HepG2 (cell line): ENCODE results near the gene RGPD3. TPM values are rescaled to one million over a fixed set of nuclear protein-coding genes. Genes with fewer than 3 reads are reported as not detected.
A peak's percentile ranks its signal among the peaks of the same experiment; 100 is the strongest.
"Not testable (repeated sequence)": the region's sequence is repeated elsewhere in the genome, so short reads cannot be mapped to it uniquely, and the experiment has no call there.

Experiments
- ATAC-seq: fragments of 200-7000 bp; cut with Tn5 transposase; 3 replicates; pipeline ENCODE4 v1.9.1; 2020; ENCODE audit warnings: mild to moderate bottlenecking, moderate library complexity
- BruUV-seq: library from RNA; stranded (reverse); fragments of 400-500 nt; replicated peaks from 2 replicates; lab custom pipeline; 2021; lab: Mats Ljungman, UMichigan
- CTCF ChIA-PET: fragments of 300-600 bp; formaldehyde crosslinking; extraction: SDS; loops from one replicate; lab custom pipeline; 2021; ENCODE audit warnings: low total read pairs, inconsistent platforms, low intra/inter-chr PET ratio; lab: Yijun Ruan, JAX
- POLR2A ChIA-PET: fragments of 350-600 bp; sonication (Branson Sonifier 250); formaldehyde crosslinking; loops from one replicate; lab custom pipeline; 2020; ENCODE audit warnings: antibody characterized with exemption, inconsistent platforms; lab: Yijun Ruan, JAX
- DNase-seq: peaks from one replicate; pipeline ENCODE4 v3.0.0-alpha.2; 2015; ENCODE audit warnings: low spot score
- FAIRE-seq: peaks from 3 replicates; lab custom pipeline; 2011; peaks lifted over from hg19 to GRCh38; lab: Jason Lieb, UNC
- H2AFZ ChIP-seq: one replicate; pipeline ENCODE4 v1.6.1; 2011; ENCODE audit warnings: low read length, inconsistent platforms
- H3K27ac ChIP-seq: fragments of 300-600 bp; 3 replicates; pipeline ENCODE4 v1.8.0; 2011; ENCODE audit warnings: mixed run types, mild to moderate bottlenecking, mixed read lengths, low read length, inconsistent platforms; ENCODE audit not compliant: insufficient read depth; ENCODE audit errors: extremely low read length
- H3K27me3 ChIP-seq, 2 experiments: fragments of 200-600 bp in 1 of 2; 2 replicates in 1 of 2; 3 replicates in 1 of 2; pipeline versions ENCODE4 v1.6.0 to v1.8.0; 2011; ENCODE audit warnings: low read length in 2 of 2, mild to moderate bottlenecking in 2 of 2, moderate library complexity in 2 of 2, inconsistent platforms in 1 of 2; ENCODE audit not compliant: insufficient read depth in 2 of 2, control insufficient read depth in 1 of 2
- H3K36me3 ChIP-seq, 2 experiments: fragments of 200-600 bp in 1 of 2; replicated peaks in 1 of 2; 2 replicates in 1 of 2; 3 replicates in 1 of 2; pipeline versions ENCODE4 v1.5.1 to v1.8.0; 2011; ENCODE audit warnings: low read length in 2 of 2, inconsistent platforms in 1 of 2; ENCODE audit not compliant: insufficient read depth in 2 of 2, control insufficient read depth in 1 of 2
- H3K4me1 ChIP-seq: 2 replicates; pipeline ENCODE4 v1.5.1; 2012; ENCODE audit warnings: low read length, inconsistent platforms; ENCODE audit not compliant: insufficient read depth
- H3K4me2 ChIP-seq: 2 replicates; pipeline ENCODE4 v1.6.0; 2011; ENCODE audit warnings: low read depth, low read length, inconsistent platforms
- H3K4me3 ChIP-seq, 3 experiments: fragments of 200-600 bp in 1 of 3; sonication (generic), shearing (Covaris generic) in 1 of 3; replicated peaks in 1 of 3; 2 replicates each; pipeline ENCODE4 v1.5.1; 2011 to 2016; ENCODE audit warnings: low read length in 3 of 3, inconsistent platforms in 2 of 3, low read depth in 2 of 3, mild to moderate bottlenecking in 2 of 3, control low read depth in 1 of 3, mixed read lengths in 1 of 3; ENCODE audit not compliant: insufficient read depth in 1 of 3
- H3K79me2 ChIP-seq: one replicate; pipeline ENCODE4 v1.6.1; 2011; ENCODE audit warnings: low read length, inconsistent platforms; ENCODE audit not compliant: insufficient read depth
- H3K9ac ChIP-seq: 2 replicates; pipeline ENCODE4 v1.6.0; 2011; ENCODE audit warnings: mild to moderate bottlenecking, low read depth, low read length, inconsistent platforms; ENCODE audit not compliant: insufficient read depth
- H3K9me3 ChIP-seq: 2 replicates; pipeline ENCODE4 v1.5.1; 2012; ENCODE audit warnings: mild to moderate bottlenecking, low read length
- H4K20me1 ChIP-seq: 2 replicates; pipeline ENCODE4 v1.6.0; 2011; ENCODE audit warnings: inconsistent platforms, mild to moderate bottlenecking, low read length, moderate library complexity; ENCODE audit not compliant: insufficient read depth
- CEBPB ChIP-seq: IDR thresholded peaks from 2 replicates; pipeline ENCODE4 v1.6.1; 2011; ENCODE audit warnings: low read depth, low read length, improper control_type of control experiment, borderline replicate concordance
- CEBPG ChIP-seq: IDR thresholded peaks from 2 replicates; pipeline ENCODE4 v1.6.1; 2016
- WGBS: methylation state at CpG from one replicate; pipeline ENCODE4 v1.1.6; 2017; ENCODE audit warnings: low lambda C conversion rate; 5-methylcytosine and 5-hydroxymethylcytosine counted together
- in situ Hi-C: cut with HindIII; loops from 2 replicates; pipeline ENCODE4 v1.10.0; 2017; ENCODE audit warnings: low pct_unique_long_range_greater_than_20kb; ENCODE audit not compliant: extremely low pct_ligation_motif_present
- intact Hi-C: fragments of 100-400 bp; cut with micrococcal nuclease; formaldehyde crosslinking; loops from one replicate; pipeline ENCODE4 v1.10.0; 2022; ENCODE audit not compliant: unreplicated experiment
- polyA plus RNA-seq, 8 experiments: library from polyadenylated mRNA; depleted of rRNA in 3 of 8; stranded (reverse) in 7 of 8; unstranded in 1 of 8; fragments of >200 nt; fragmentation: Illumina TruSeq in 4 of 8; extraction: Trizol in 4 of 8; gene quantifications; 2 replicates each; pipeline versions ENCODE4 v1.2.1 to v1.2.3, GENCODE V29; 2011 to 2016; ENCODE audit warnings: low read depth in 4 of 8, missing spikeins in 1 of 8, mixed read lengths in 1 of 8; ENCODE audit not compliant: insufficient read depth in 1 of 8
- total RNA-seq, 5 experiments: library from RNA; depleted of rRNA; stranded (reverse); fragments of >200 nt; fragmentation: Illumina TruSeq; extraction: Trizol; gene quantifications; 2 replicates each; pipeline ENCODE4 v1.2.3, GENCODE V29; 2016; ENCODE audit warnings: low read depth in 1 of 5

RGPD3 gene
- total and polyA plus RNA-seq, 2 of the 13 experiments (the other 11 are each of a cell fraction or from before 2014, with no cell fraction given) = 0.13 to 0.24 TPM

GRCh38 chr2:106514827-106515226, 46.6 kb upstream of the RGPD3 start:
- H3K79me2 ChIP-seq, FAIRE-seq: not testable (repeated sequence)

GRCh38 chr2:106513391-106513790, 45.2 kb upstream of the RGPD3 start:
- 18% methylated on average over 4 of the region's 5 CpGs for WGBS
- H3K9me3 ChIP-seq, POLR2A ChIA-PET, H3K27me3 ChIP-seq, ATAC-seq, H3K4me1 ChIP-seq, in situ Hi-C loops, H3K9ac ChIP-seq, H3K36me3 ChIP-seq, DNase-seq, CTCF ChIA-PET, H3K4me2 ChIP-seq, H2AFZ ChIP-seq, BruUV-seq, H3K27ac ChIP-seq, intact Hi-C loops, H3K4me3 ChIP-seq, H3K79me2 ChIP-seq, H4K20me1 ChIP-seq, FAIRE-seq: not testable (repeated sequence)

More at GRCh38 chr2:106514827-106515226, 46.6 kb upstream of the RGPD3 start:
- H2AFZ ChIP-seq, H3K9me3 ChIP-seq, H4K20me1 ChIP-seq, H3K9ac ChIP-seq, BruUV-seq, CTCF ChIA-PET, H3K4me3 ChIP-seq, H3K36me3 ChIP-seq, DNase-seq, H3K27me3 ChIP-seq, H3K4me2 ChIP-seq, intact Hi-C loops, H3K27ac ChIP-seq, POLR2A ChIA-PET, H3K4me1 ChIP-seq, in situ Hi-C loops: not testable (repeated sequence)
- TF ChIP-seq CEBPB (peak; percentile 46; the same call in 1 of the 2 replicates), CEBPG (CRISPR knock-in tag) (0 out of 2 replicates have a peak, but pooled peaks have one; percentile 19)
- 9% methylated on average over 3 of the region's 3 CpGs for WGBS
- ATAC-seq = peak; percentile 42; the same call in 2 of the 3 replicates

- in situ Hi-C loops, H2AFZ ChIP-seq: not testable (repeated sequence)
Observed at GRCh38 chr2:106511934-106512333, 43.7 kb upstream of the RGPD3 start.

GRCh38 chr2:106511476-106511901, 43.3 kb upstream of the RGPD3 start:
- H3K36me3 ChIP-seq, H3K4me1 ChIP-seq, in situ Hi-C loops, H3K4me3 ChIP-seq, CTCF ChIA-PET, H4K20me1 ChIP-seq, H3K4me2 ChIP-seq, H2AFZ ChIP-seq, ATAC-seq, H3K9me3 ChIP-seq, POLR2A ChIA-PET, H3K27ac ChIP-seq, DNase-seq, H3K9ac ChIP-seq, H3K27me3 ChIP-seq, BruUV-seq, H3K79me2 ChIP-seq, intact Hi-C loops: not testable (repeated sequence)
- WGBS = 65% methylated on average over 14 of the region's 16 CpGs
- peak; percentile 46 for FAIRE-seq

More at GRCh38 chr2:106511934-106512333, 43.7 kb upstream of the RGPD3 start:
- H3K9me3 ChIP-seq, H3K27me3 ChIP-seq, H3K4me2 ChIP-seq, H3K4me3 ChIP-seq, POLR2A ChIA-PET, ATAC-seq, H3K4me1 ChIP-seq, H4K20me1 ChIP-seq, H3K36me3 ChIP-seq, CTCF ChIA-PET, BruUV-seq, FAIRE-seq, H3K9ac ChIP-seq, H3K79me2 ChIP-seq, DNase-seq, intact Hi-C loops, H3K27ac ChIP-seq: not testable (repeated sequence)
- 46% methylated on average over 7 of the region's 7 CpGs for WGBS
